ENCODE measurements around the gene ILDR2. TPM values are rescaled to one million over a fixed set of nuclear protein-coding genes. Genes with fewer than 3 reads are reported as not detected.

ILDR2 gene
- total RNA-seq, 2 donors from 2014 or later = 0.62 to 2.7 TPM

DNA sequence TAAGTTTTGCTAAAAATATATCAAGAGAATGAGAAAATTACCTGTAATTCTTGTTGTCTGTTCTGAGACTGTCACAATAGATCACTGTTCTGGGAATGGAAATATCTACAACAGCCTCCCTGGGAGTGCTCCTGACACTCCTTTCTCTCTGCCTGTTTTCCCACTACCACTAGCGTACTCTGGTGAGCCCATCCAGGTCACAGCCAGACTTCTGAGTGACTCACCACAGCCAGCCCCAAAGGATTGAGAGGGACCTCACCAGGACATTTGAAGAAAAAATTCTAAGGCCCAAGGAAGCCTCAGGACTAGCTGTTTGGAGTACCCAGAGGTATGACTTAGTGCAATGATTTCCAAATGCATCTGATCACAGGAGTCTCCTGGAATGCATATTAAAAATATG is 60.3 kb downstream of the ILDR2 start:
- intact Hi-C loops (cut with DNase I) = loop anchor here (10.0 kb wide), 1 partner anchor 210 kb away; no protein-coding TSS in a partner anchor
- TF ChIP-seq, protein P1, sequence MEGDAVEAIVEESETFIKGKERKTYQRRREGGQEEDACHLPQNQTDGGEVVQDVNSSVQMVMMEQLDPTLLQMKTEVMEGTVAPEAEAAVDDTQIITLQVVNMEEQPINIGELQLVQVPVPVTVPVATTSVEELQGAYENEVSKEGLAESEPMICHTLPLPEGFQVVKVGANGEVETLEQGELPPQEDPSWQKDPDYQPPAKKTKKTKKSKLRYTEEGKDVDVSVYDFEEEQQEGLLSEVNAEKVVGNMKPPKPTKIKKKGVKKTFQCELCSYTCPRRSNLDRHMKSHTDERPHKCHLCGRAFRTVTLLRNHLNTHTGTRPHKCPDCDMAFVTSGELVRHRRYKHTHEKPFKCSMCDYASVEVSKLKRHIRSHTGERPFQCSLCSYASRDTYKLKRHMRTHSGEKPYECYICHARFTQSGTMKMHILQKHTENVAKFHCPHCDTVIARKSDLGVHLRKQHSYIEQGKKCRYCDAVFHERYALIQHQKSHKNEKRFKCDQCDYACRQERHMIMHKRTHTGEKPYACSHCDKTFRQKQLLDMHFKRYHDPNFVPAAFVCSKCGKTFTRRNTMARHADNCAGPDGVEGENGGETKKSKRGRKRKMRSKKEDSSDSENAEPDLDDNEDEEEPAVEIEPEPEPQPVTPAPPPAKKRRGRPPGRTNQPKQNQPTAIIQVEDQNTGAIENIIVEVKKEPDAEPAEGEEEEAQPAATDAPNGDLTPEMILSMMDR (IDR thresholded peaks at IDR 0.05) = no peak
- H3K27ac ChIP-seq = no peak overlapping the region

DNA sequence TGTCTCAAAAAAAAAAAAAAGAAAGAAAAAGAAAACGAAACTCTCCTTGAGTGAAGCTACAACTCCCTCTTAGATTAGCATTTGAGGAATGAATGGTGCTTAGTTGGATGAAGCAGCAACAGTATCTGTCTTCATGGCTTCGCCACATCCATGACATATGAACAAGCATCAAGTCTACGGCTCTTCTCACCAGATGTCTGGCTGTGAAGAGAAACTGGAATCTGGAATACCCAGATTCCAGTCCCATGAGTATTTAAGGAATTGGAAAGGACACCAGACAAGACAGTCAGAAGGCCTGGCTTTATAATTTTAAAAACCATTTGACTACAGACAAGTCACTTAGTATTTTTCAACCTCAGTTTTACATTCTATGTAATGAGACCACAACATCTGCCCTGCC is 61.2 kb downstream of the ILDR2 start:
- no peak for DNase-seq
- Histone ChIP-seq H3K36me3 (no peaks in the 10 kb centered on the region), H3K9ac (ENCODE audit: low read depth in 2 of 2, low read length in 2 of 2) (no peak overlapping the region), H3K4me3 (no peak overlapping the region), H3K9me3 (no peaks in the 10 kb centered on the region), H3K4me1 (no peaks in the 10 kb centered on the region), H3K27me3 (no peaks in the 10 kb centered on the region), H3K27ac (no peak overlapping the region)
- intact Hi-C loops (cut with DNase I) = loop anchor here (5.0 to 10.0 kb wide), 2 partner anchors 143 to 211 kb away; no protein-coding TSS in a partner anchor
- TF ChIP-seq, protein P1 (IDR thresholded peaks at IDR 0.05) = no peak

More for the DNA sequence above, 60.3 kb downstream of the ILDR2 start:
- H3K27me3 ChIP-seq = no peaks in the 10 kb centered on the region
- no peak overlapping the region for H3K4me3 ChIP-seq
- no peaks in the 10 kb centered on the region for H3K36me3 ChIP-seq
- no peak overlapping the region for H3K9ac ChIP-seq (ENCODE audit: low read depth in 2 of 2, low read length in 2 of 2)
- no peaks in the 10 kb centered on the region for H3K9me3 ChIP-seq
- no peaks in the 10 kb centered on the region for H3K4me1 ChIP-seq
- no peak for DNase-seq

- no peaks in the 10 kb centered on the region for H3K27me3 ChIP-seq
- H3K9me3 ChIP-seq = no peaks in the 10 kb centered on the region
- no peaks in the 10 kb centered on the region for H3K36me3 ChIP-seq
- TF ChIP-seq, protein P1 (IDR thresholded peaks at IDR 0.05) = no peak
- H3K27ac ChIP-seq = no peak overlapping the region
- no peak overlapping the region for H3K9ac ChIP-seq (ENCODE audit: low read depth in 2 of 2, low read length in 2 of 2)
- intact Hi-C loops (cut with DNase I) = loop anchor here (5.0 to 10.0 kb wide), 2 partner anchors 146 to 213 kb away; no protein-coding TSS in a partner anchor
- H3K4me3 ChIP-seq = no peak overlapping the region
- no peaks in the 10 kb centered on the region for H3K4me1 ChIP-seq
- DNase-seq = no peak
Observed at GRCh38 chr1:166911624-166912023, 63.7 kb downstream of the ILDR2 start.

- intact Hi-C loops (cut with DNase I) = loop anchor here (5.0 to 10.0 kb wide), 2 partner anchors 147 to 214 kb away; no protein-coding TSS in a partner anchor
- no peaks in the 10 kb centered on the region for H3K9me3 ChIP-seq
- H3K4me1 ChIP-seq = no peaks in the 10 kb centered on the region
- H3K9ac ChIP-seq (ENCODE audit: low read depth in 2 of 2, low read length in 2 of 2) = no peak overlapping the region
- H3K27ac ChIP-seq = no peak overlapping the region
- DNase-seq = peak; percentile 82
- H3K4me3 ChIP-seq = no peak overlapping the region
- TF ChIP-seq, protein P1 (IDR thresholded peaks at IDR 0.05) = peak; percentile 67
- no peaks in the 10 kb centered on the region for H3K27me3 ChIP-seq
- H3K36me3 ChIP-seq = no peaks in the 10 kb centered on the region
Observed at GRCh38 chr1:166910396-166910994, 64.8 kb downstream of the ILDR2 start.

DNA sequence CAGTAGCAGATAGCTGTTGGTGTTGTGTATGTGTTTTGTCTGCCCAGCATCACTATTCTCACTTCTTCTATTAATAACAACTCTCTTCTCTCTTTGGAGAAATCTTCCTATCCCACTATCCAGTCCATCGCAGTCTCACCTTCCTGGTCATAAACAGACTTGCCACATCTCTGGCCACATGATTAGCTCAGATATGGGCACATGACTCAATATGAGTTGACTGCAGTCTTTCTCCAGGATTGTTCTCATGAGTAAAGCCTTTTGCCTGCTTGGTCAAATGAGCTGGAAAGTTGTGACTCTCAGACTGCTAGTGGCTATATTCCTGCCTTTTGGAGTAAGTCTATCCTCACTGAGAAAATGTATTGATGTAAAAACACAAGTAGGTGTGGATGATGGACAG is 66.4 kb downstream of the ILDR2 start:
- H3K27ac ChIP-seq = no peak overlapping the region
- no peaks in the 10 kb centered on the region for H3K36me3 ChIP-seq
- DNase-seq = no peak
- H3K9me3 ChIP-seq = no peaks in the 10 kb centered on the region
- TF ChIP-seq, protein P1 (IDR thresholded peaks at IDR 0.05) = no peak
- no peak overlapping the region for H3K9ac ChIP-seq (ENCODE audit: low read depth in 2 of 2, low read length in 2 of 2)
- intact Hi-C loops (cut with DNase I) = loop anchor here (2.0 kb wide), 1 partner anchor 24 kb away; no protein-coding TSS in a partner anchor
- H3K4me3 ChIP-seq = no peak overlapping the region
- no peaks in the 10 kb centered on the region for H3K4me1 ChIP-seq
- H3K27me3 ChIP-seq = no peaks in the 10 kb centered on the region

Measured in colonic mucosa (tissue), 4 donors.